ENCODE data around the gene RICTOR. TPM values are rescaled to one million over a fixed set of nuclear protein-coding genes. Genes with fewer than 3 reads are reported as not detected.
A peak's percentile ranks its signal among the peaks of the same experiment; 100 is the strongest.
"Not testable (repeated sequence)": the region's sequence is repeated elsewhere in the genome, so short reads cannot be mapped to it uniquely, and the experiment has no call there.

Gene RICTOR
- total RNA-seq, 1 donor = 39.3 TPM

GRCh38 chr5:39016587-39017275, 57.5 kb downstream of the RICTOR start:
- no peak for DNase-seq (ENCODE audit: low read depth in 2 of 3, low spot score in 2 of 3)

DNA sequence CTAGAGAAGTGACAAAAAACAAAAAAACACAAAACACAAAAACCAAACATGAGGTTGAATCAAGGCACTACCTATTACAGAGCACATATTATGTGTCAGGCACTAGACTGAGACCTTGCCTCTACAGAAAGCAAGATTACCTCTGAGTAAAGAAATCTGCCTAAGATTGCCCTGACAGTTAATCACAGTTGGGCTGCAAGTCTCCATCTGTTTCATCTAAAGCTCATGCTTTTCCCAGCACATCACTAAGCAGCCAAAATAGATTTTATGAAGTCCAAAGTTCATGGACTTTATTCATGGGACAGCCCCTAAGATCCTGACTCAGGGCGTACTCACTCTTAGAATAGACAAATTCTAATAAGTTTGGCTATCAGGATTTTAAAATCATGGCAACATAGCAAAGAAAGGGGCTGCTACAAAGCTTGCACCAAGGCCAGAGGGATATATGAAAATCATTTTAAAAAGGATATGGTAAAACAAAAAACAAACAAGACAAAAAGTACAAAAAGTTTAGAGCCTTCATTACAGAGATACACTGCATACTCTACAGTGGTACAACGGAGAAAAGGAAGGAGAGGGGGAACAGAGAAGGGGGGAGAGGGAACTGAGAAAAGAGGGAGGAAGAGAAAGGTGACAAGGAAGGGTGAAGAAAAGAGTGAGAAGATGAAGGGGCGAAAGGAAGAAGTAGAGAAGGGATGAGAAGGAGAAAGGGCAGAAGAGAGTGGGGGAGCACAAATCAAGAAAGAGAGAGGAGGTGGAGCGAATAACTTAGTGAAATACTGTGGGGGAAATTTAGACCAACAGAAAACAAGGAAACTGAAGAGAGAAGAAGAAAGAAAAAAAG, 58.2 kb downstream of the RICTOR start:
- DNase-seq (ENCODE audit: low read depth in 2 of 3, low spot score in 2 of 3) = no peak

DNA sequence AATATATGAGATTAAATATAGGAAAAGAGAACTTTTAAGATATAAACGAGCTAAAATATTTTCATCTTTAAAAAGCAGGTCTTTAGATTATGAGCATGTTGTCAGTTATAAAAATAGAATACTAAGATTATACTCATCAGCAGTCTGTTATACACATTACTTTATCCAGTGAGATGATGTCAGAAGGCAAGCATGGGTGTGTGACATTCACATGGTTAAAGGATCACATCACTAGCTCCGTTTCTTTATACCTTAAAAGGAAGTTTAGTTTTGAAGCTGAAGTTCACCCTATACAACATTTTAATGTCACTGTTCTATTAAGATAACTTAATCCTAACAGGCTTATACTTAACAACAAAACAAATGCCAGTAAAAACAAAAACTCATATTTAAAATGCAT, 59.6 kb downstream of the RICTOR start:
- DNase-seq (ENCODE audit: low read depth in 2 of 3, low spot score in 2 of 3) = no peak

- DNase-seq (ENCODE audit: low read depth in 2 of 3, low spot score in 2 of 3) = no peak
Observed at GRCh38 chr5:39013938-39014337, 60.3 kb downstream of the RICTOR start.

- DNase-seq (ENCODE audit: low read depth in 2 of 3, low spot score in 2 of 3) = not testable (repeated sequence)
Observed at GRCh38 chr5:39010958-39011357, 63.2 kb downstream of the RICTOR start.

- DNase-seq (ENCODE audit: low read depth in 2 of 3, low spot score in 2 of 3) = no peak
Observed at GRCh38 chr5:39009981-39010380, 64.2 kb downstream of the RICTOR start.

DNA sequence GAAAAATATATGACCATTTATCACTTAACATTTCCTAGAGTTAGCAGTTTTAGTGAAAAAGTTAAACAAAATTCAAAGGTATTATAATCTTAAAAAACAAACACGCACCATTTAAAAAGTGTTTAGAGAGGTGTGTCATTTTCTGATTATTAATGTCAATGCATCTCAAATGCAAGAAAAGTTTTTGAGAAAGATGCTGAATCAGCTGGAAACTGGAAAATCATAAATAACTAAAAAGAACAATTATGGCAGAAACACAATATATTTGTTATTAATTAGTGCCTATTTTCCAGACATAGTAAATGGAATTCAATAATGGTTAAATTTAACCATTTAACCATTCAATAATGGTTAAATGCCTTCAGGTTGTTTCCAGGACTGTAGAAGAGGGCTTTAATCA, 64.9 kb downstream of the RICTOR start:
- no peak for DNase-seq (ENCODE audit: low read depth in 2 of 3, low spot score in 2 of 3)

GRCh38 chr5:39006650-39007049, 67.5 kb downstream of the RICTOR start:
- no peak for DNase-seq (ENCODE audit: low read depth in 2 of 3, low spot score in 2 of 3)

DNA sequence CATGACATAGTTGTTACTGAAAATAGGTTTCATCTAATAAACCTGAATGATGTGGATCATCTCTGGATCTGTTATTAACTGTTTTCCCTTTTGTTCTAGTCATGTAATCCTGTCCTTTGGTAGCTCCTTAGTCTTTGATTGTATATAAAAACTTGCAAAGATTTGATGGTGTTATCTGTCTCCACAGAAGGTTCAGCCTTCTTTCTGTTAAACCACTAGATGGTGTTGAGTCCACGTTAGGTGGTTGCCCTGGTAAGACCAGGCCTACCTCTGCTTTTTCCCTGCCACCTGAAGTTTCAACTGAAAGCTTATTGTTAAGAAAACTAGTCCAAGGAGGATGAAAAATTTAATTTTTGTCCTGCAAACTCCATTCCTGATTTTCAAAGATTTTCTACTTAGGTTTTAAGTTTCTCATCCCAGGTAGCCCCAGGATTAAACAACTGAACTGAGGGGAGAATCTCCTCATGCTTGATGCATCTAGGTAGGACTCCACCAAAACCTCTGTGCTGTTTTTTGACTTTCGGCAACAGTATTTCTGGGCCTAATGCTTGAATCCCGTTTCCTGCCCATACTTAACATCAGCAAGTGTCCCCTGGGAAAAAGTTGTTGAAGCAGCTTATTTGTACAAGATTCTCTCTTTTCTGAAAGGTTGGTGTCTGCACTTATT, 68.5 kb downstream of the RICTOR start:
- DNase-seq (ENCODE audit: low read depth in 2 of 3, low spot score in 2 of 3) = peak in 2 of 3 donors; percentile 50 to 69

DNA sequence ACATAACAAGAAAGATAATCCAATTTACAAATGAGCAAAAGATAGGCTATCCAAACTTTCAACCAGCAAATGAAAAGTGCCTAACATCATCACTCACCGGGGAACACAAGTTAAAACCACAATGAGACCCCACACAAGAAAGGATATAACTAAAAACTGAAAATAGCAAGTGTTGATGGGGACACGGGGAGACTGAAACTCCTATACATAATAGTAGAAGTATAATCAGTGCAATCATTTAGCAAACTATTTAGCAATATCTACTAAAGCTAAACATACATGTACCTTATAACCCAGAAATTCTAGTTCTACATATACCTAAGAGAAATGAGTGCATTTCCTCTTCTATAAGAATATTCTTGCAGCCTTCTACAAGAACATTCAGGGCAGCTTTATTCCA, 72.5 kb downstream of the RICTOR start:
- DNase-seq (ENCODE audit: low read depth in 2 of 3, low spot score in 2 of 3) = no peak

DNA sequence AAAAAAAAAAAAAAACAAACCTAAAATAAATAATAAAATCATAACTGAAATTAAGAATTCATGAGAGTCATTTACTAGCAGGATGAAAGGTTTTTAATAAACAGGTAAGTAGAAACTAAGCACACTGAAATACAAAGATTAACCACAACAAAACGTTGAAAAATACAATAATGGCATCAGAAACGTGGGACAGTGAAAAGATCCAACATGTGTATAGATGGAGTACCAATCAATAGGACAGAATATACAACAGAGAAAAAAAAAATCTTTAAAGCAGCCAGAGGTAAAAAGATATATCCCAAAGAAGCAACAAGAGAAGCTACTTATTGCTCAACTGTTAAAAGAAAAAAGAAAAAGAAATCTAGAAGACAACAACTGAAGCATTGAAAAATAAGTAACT, 75.2 kb downstream of the RICTOR start:
- no peak for DNase-seq (ENCODE audit: low read depth in 2 of 3, low spot score in 2 of 3)

DNA sequence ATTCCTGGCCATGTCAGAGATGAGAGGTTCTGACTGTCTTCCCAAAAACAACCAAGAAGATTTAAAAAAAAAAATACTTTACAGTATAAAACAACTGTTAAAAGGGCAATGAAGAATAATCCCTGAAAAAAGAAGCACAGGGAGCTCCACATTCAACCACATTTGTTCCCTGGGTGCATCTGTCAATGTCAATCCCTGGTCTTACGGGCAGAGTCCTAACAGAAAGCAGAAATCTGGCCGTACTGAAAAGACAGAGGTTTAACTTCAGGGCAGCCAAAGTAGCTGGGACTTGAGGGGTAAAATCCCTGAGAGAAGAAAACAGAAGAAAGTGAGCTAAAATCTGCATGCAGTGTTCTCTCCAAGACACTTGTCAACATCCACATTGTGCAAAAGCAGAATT, 76.6 kb downstream of the RICTOR start:
- DNase-seq (ENCODE audit: low read depth in 2 of 3, low spot score in 2 of 3) = no peak

GRCh38 chr5:38996123-38996522, 78.1 kb downstream of the RICTOR start:
- no peak for DNase-seq (ENCODE audit: low read depth in 2 of 3, low spot score in 2 of 3)

- peak in 2 of 3 donors; percentile 56 to 77 for DNase-seq (ENCODE audit: low read depth in 2 of 3, low spot score in 2 of 3)
Observed at GRCh38 chr5:38994324-38994927, 79.8 kb downstream of the RICTOR start.

DNA sequence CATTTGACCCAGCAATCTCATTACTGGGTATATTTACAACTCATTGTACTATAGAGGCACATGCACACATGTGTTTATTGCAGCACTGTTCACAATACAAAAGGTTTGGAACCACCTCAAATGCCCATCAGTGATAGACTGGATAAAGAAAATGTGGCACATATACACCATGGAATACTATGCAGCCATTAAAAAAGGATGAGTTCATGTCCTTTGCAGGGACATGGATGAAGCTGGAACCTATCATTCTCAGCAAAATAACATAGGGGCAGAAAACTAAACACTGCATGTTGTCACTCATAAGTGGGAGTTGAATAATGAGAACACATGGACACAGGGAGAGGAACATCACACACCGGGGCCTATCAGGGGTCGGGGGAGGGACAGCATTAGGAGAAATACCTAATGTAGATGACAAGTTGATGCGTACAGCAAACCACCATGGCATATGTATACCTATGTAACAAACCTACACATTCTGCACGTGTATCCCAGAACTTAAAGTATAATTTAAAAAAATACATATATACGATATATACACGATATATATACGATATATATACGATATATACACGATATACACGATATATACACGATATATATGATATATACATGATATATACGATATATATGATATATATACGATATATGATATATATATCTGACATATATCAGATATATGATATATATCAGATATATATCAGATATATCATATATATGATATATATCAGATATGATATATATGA, 84.1 kb downstream of the RICTOR start:
- not testable (repeated sequence) for DNase-seq (ENCODE audit: low read depth in 2 of 3, low spot score in 2 of 3)

DNA sequence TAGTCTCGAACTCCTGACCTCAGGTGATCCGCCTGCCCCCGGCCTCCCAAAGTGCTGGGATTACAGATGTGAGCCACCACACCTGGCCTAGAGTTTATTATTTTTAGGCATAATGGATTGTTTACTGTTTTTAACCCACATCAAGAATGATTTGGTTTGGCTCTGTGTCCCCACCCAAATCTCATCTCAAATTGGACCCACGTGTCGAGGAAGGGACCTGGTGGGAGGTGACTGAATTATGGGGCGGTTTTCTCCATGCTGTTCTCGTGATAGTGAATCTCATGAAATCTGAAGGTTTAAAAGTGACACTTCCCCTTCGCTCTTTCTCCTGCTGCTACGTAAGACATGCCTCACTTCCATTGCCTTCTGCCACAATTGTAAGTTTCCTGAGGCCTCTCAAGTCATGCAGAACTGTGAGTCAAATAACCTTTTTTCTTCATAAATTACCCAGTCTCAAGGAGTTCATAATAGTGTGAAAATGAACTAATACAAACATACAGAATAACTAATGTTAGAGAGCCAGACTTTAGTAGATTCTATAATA, 88.2 kb downstream of the RICTOR start:
- no peak for DNase-seq (ENCODE audit: low read depth in 2 of 3, low spot score in 2 of 3)

DNA sequence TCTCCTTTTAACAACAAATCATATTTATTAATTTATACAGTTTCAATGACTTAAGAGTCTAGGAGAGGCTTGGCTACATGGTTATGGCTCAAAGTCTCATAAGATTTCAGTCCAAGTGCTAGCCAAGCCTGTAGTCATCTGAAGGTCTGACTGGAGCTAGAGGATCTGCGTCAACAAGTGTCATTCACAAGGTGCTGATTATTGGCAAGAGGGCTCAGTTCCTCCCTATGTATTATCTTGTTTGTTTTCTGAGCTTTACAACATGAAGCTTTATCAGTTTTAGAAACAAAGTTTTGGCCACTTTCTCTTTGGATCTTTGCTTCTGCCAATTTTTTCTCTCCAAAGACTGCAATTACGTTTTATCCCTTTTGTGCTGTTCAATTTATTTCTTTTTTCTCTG, 94.7 kb downstream of the RICTOR start:
- no peak for DNase-seq (ENCODE audit: low read depth in 2 of 3, low spot score in 2 of 3)

DNA sequence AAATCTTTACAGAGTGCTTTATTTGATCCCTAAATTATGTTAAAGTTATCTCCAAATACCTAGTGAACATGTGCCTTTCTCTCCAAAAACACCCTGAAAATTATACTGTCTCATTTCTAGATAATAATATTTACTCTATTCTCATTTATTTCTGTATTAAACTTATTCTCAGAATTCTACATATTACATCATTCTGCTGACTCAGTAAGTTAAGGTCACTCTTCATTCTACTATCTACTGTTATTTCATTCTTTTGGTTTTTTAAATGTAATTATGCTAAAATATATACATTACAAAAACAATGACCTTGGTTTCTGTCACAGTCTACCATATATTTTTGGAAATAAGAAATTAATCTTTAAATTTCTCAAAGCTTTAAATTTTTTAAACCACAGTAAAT, 96.2 kb downstream of the RICTOR start:
- DNase-seq (ENCODE audit: low read depth in 2 of 3, low spot score in 2 of 3) = no peak

DNA sequence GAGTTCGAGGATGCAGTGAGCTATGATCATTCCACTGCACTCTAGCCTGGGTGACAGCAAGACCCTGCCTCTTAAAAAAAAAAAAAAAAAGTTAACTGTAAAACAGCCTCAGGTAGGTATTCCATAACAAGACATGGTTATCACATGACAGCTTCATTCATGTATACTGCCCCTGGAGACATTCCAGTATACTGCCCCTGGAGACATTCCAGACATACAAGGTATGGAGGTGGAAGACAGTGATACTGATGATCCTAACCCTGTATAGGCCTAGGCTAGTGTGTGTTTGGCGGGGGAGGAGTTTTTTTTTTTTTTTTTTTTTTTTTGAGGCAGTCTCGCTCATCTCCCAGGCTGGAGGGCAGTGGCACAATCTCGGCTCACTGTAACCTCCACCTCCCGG, 105.5 kb downstream of the RICTOR start:
- no peak for DNase-seq (ENCODE audit: low read depth in 2 of 3, low spot score in 2 of 3)

DNA sequence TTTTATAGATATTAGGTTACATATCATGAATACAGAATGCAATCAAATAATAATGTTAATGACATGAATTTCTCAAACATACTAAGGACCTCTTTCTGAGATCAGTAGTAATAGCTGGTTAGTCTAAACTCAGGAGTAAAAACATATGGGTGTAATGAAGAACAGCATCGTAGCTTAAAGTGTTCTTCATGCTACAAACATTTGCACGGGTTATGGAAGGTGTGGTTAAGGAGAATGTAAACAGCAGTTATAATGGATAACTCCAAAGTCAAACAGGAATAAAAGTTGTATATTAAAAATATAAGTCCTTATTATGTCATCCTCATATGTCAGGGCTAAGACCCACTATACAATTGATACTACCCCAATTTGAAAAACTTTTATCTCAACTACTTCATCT, 112.5 kb downstream of the RICTOR start:
- DNase-seq (ENCODE audit: low read depth in 2 of 3, low spot score in 2 of 3) = no peak

Data from hematopoietic multipotent progenitor cell (in vitro differentiated cells).